Endothelial cell (in vitro differentiated cells): ENCODE results near the gene ACP2. TPM values are rescaled to one million over a fixed set of nuclear protein-coding genes. Genes with fewer than 3 reads are reported as not detected.
"Not testable (repeated sequence)": the region's sequence is repeated elsewhere in the genome, so short reads cannot be mapped to it uniquely, and the experiment has no call there.

Experiments
- DNase-seq: peaks from one replicate; pipeline ENCODE4 v3.0.0; 2021; ENCODE audit warnings: low spot score
- H3K27ac Mint-ChIP-seq: one replicate; pipeline ENCODE4 v1.8.0; 2021; ENCODE audit warnings: mixed read lengths, inconsistent platforms; ENCODE audit not compliant: unreplicated experiment
- H3K27me3 Mint-ChIP-seq: one replicate; pipeline ENCODE4 v1.8.0; 2021; ENCODE audit warnings: mild to moderate bottlenecking, moderate library complexity, mixed read lengths, inconsistent platforms; ENCODE audit not compliant: unreplicated experiment
- H3K36me3 Mint-ChIP-seq: one replicate; pipeline ENCODE4 v1.8.0; 2021; ENCODE audit warnings: mild to moderate bottlenecking, low read depth, mixed read lengths, inconsistent platforms; ENCODE audit not compliant: unreplicated experiment
- H3K4me1 Mint-ChIP-seq: one replicate; pipeline ENCODE4 v1.8.0; 2021; ENCODE audit warnings: mild to moderate bottlenecking, mixed read lengths, inconsistent platforms; ENCODE audit not compliant: unreplicated experiment
- H3K4me3 Mint-ChIP-seq: one replicate; pipeline ENCODE4 v1.8.0; 2021; ENCODE audit warnings: mild to moderate bottlenecking, mixed read lengths, inconsistent platforms; ENCODE audit not compliant: unreplicated experiment
- H3K9me3 Mint-ChIP-seq: one replicate; pipeline ENCODE4 v1.8.0; 2021; ENCODE audit warnings: mixed read lengths, inconsistent platforms; ENCODE audit not compliant: unreplicated experiment
- CTCF ChIP-seq: fragments of 200-600 bp; sonication (generic); IDR thresholded peaks from one replicate; pipeline ENCODE4 v1.5.0; 2021; ENCODE audit warnings: antibody characterized with exemption; ENCODE audit not compliant: unreplicated experiment
- total RNA-seq: library from RNA; stranded (reverse); fragmentation: NEBNext Ultra II Directional; extraction: Animal tissue kit (Norgen Biotek cat#: 25700); gene quantifications from one replicate; pipeline ENCODE4 v1.2.1, GENCODE V29; 2021; ENCODE audit not compliant: unreplicated experiment

The ACP2 gene
- total RNA-seq, 1 donor from 2014 or later, result 52.3 TPM

- Mint-ChIP-seq H3K27ac (no peak overlapping the region), H3K9me3 (no peaks in the 10 kb centered on the region), H3K4me1 (peaks cover 8% of the 10 kb centered on the region), H3K4me3 (no peak overlapping the region), H3K36me3 (no peaks in the 10 kb centered on the region), H3K27me3 (peaks cover 5% of the 10 kb centered on the region)
- no peak for DNase-seq
- TF ChIP-seq CTCF, result no peak
Measured at GRCh38 chr11:47201015-47201414, 47.6 kb downstream of the ACP2 start.

- not testable (repeated sequence) for H3K9me3 Mint-ChIP-seq, H3K27ac Mint-ChIP-seq, H3K4me1 Mint-ChIP-seq, DNase-seq, H3K4me3 Mint-ChIP-seq, H3K36me3 Mint-ChIP-seq, H3K27me3 Mint-ChIP-seq
Measured at GRCh38 chr11:47198161-47198560, 50.5 kb downstream of the ACP2 start.

- Mint-ChIP-seq H3K27me3 (peaks cover 6% of the 10 kb centered on the region), H3K4me1 (no peaks in the 10 kb centered on the region), H3K4me3 (no peak overlapping the region), H3K36me3 (no peaks in the 10 kb centered on the region), H3K9me3 (no peaks in the 10 kb centered on the region), H3K27ac (no peak overlapping the region)
- no peak for TF ChIP-seq CTCF
- DNase-seq, result no peak
Measured at GRCh38 chr11:47192111-47192510, 56.5 kb downstream of the ACP2 start.

- H3K4me1 Mint-ChIP-seq, H3K9me3 Mint-ChIP-seq, DNase-seq, H3K27me3 Mint-ChIP-seq, H3K36me3 Mint-ChIP-seq, H3K4me3 Mint-ChIP-seq, H3K27ac Mint-ChIP-seq: not testable (repeated sequence)
Measured at GRCh38 chr11:47191137-47191536, 57.5 kb downstream of the ACP2 start.

Other genes starting within 250 kb of the ACP2 start
- gene ARFGAP2, start 71.9 kb downstream of the ACP2 start, total RNA-seq, result 78.7 TPM
- 10.7 TPM for gene PACSIN3, start 62.4 kb downstream of the ACP2 start, total RNA-seq
- gene DDB2, start 33.8 kb downstream of the ACP2 start, total RNA-seq, result 64.4 TPM
- 61.2 TPM for gene NR1H3, start 9.2 kb upstream of the ACP2 start, total RNA-seq
- 61.2 TPM for gene MADD, start 21.3 kb upstream of the ACP2 start, total RNA-seq
- gene MYBPC3, start 103.9 kb upstream of the ACP2 start, total RNA-seq, result not detected
- gene SPI1, start 129.7 kb upstream of the ACP2 start, total RNA-seq, result not detected
- gene SLC39A13, start 159.8 kb upstream of the ACP2 start, total RNA-seq, result 40.9 TPM
- 127 TPM for gene PSMC3, start 177.6 kb upstream of the ACP2 start, total RNA-seq
- gene RAPSN, start 200.3 kb upstream of the ACP2 start, total RNA-seq, result 0.95 TPM